GM23338 (cell line): Measurements from ENCODE around the gene SHB. TPM values are rescaled to one million over a fixed set of nuclear protein-coding genes. Genes with fewer than 3 reads are reported as not detected.
A peak's percentile ranks its signal among the peaks of the same experiment; 100 is the strongest.

ENCODE experiments used
- ATAC-seq: fragments of 200-7000 bp; cut with Tn5 transposase; 3 replicates; pipeline ENCODE4 v1.9.1; 2020
- DNase-seq: peaks from one replicate; pipeline ENCODE4 v3.0.0-alpha.2; 2015; ENCODE audit warnings: low spot score
- H2AFZ ChIP-seq: fragments of 200-600 bp; sonication (generic); 2 replicates; pipeline ENCODE4 v1.8.0; 2016; ENCODE audit warnings: antibody characterized with exemption, mild to moderate bottlenecking, moderate library complexity
- H3F3A ChIP-seq: fragments of 200-600 bp; sonication (generic); replicated peaks from 2 replicates; pipeline ENCODE4 v1.8.0; 2017; ENCODE audit warnings: antibody characterized with exemption, mixed run types, low read depth
- H3K27ac ChIP-seq: fragments of 200-600 bp; sonication (generic); 2 replicates; pipeline ENCODE4 v1.6.1; 2016; ENCODE audit warnings: low read depth
- H3K27me3 ChIP-seq: fragments of 200-600 bp; sonication (generic); 2 replicates; pipeline ENCODE4 v1.8.0; 2016; ENCODE audit warnings: mild to moderate bottlenecking, mixed run types, moderate library complexity; ENCODE audit not compliant: insufficient read depth
- H3K36me3 ChIP-seq: fragments of 200-600 bp; sonication (generic); 2 replicates; pipeline ENCODE4 v1.8.0; 2016; ENCODE audit warnings: mild to moderate bottlenecking; ENCODE audit not compliant: insufficient read depth
- H3K4me1 ChIP-seq: fragments of 200-600 bp; sonication (generic); 2 replicates; pipeline ENCODE4 v1.8.0; 2016; ENCODE audit warnings: mild to moderate bottlenecking, moderate library complexity; ENCODE audit not compliant: insufficient read depth
- H3K4me2 ChIP-seq: fragments of 200-600 bp; sonication (generic); 2 replicates; pipeline ENCODE4 v1.7.1; 2017; ENCODE audit warnings: mixed run types
- H3K4me3 ChIP-seq: fragments of 200-600 bp; sonication (generic); 2 replicates; pipeline ENCODE4 v1.6.1; 2016; ENCODE audit warnings: mixed run types
- H3K79me2 ChIP-seq: fragments of 200-600 bp; sonication (generic); replicated peaks from 2 replicates; pipeline ENCODE4 v1.8.0; 2017; ENCODE audit warnings: mild to moderate bottlenecking; ENCODE audit not compliant: insufficient read depth
- H3K9me2 ChIP-seq: fragments of 200-600 bp; sonication (generic); 2 replicates; pipeline ENCODE4 v1.8.0; 2017; ENCODE audit not compliant: insufficient read depth
- H4K20me1 ChIP-seq: fragments of 200-600 bp; sonication (generic); replicated peaks from 2 replicates; pipeline ENCODE4 v1.8.0; 2017; ENCODE audit warnings: mild to moderate bottlenecking; ENCODE audit not compliant: insufficient read depth
- H3K27ac Mint-ChIP-seq: 2 replicates; pipeline ENCODE4 v1.8.0; 2020; ENCODE audit warnings: inconsistent platforms, mild to moderate bottlenecking, moderate library complexity, mixed read lengths
- H3K27me3 Mint-ChIP-seq: 3 replicates; pipeline ENCODE4 v1.8.0; 2022; ENCODE audit warnings: low read depth, mild to moderate bottlenecking, moderate library complexity, mixed read lengths, inconsistent platforms; ENCODE audit not compliant: insufficient read depth, poor library complexity
- H3K36me3 Mint-ChIP-seq: 3 replicates; pipeline ENCODE4 v1.8.0; 2021; ENCODE audit warnings: low read depth, mild to moderate bottlenecking, inconsistent platforms, moderate library complexity, mixed read lengths
- H3K4me1 Mint-ChIP-seq: 3 replicates; pipeline ENCODE4 v1.8.0; 2020; ENCODE audit warnings: mild to moderate bottlenecking, inconsistent platforms, mixed read lengths
- H3K4me3 Mint-ChIP-seq: 3 replicates; pipeline ENCODE4 v1.8.0; 2021; ENCODE audit warnings: moderate library complexity, mild to moderate bottlenecking, inconsistent platforms, mixed read lengths
- H3K9me3 Mint-ChIP-seq: 3 replicates; pipeline ENCODE4 v1.8.0; 2020; ENCODE audit warnings: moderate library complexity, mild to moderate bottlenecking, inconsistent platforms, mixed read lengths
- CREB1 ChIP-seq: fragments of 250-450 bp; sonication (Bioruptor Pico); IDR thresholded peaks from 2 replicates; pipeline ENCODE4 v1.5.0; 2020; ENCODE audit warnings: low read depth, mild to moderate bottlenecking, moderate library complexity
- EZH2 ChIP-seq: fragments of 200-600 bp; sonication (generic); IDR thresholded peaks from one replicate; pipeline ENCODE4 v1.8.0; 2017; ENCODE audit warnings: antibody characterized with exemption, mild to moderate bottlenecking, low read depth; ENCODE audit not compliant: unreplicated experiment
- EZH2phosphoT487 ChIP-seq: fragments of 200-600 bp; sonication (generic); IDR thresholded peaks from one replicate; pipeline ENCODE4 v1.8.1; 2018; ENCODE audit warnings: antibody characterized with exemption; ENCODE audit not compliant: unreplicated experiment
- JUNB ChIP-seq: IDR thresholded peaks from one replicate; pipeline ENCODE4 v1.6.1; 2016; ENCODE audit warnings: antibody characterized with exemption; ENCODE audit not compliant: unreplicated experiment
- NANOG ChIP-seq: IDR thresholded peaks from 2 replicates; pipeline ENCODE4 v1.6.1; 2016; ENCODE audit warnings: antibody characterized with exemption, borderline replicate concordance
- POLR2AphosphoS5 ChIP-seq: IDR thresholded peaks from 2 replicates; pipeline ENCODE4 v1.6.1; 2016; ENCODE audit warnings: antibody characterized with exemption, low read depth
- STAT1 ChIP-seq: IDR thresholded peaks from one replicate; pipeline ENCODE4 v1.6.1; 2016; ENCODE audit warnings: antibody characterized with exemption; ENCODE audit not compliant: unreplicated experiment
- ZNF114 ChIP-seq: fragments of 250-450 bp; sonication (Bioruptor Pico); IDR thresholded peaks from 2 replicates; pipeline ENCODE4 v1.5.0; 2020; ENCODE audit warnings: mild to moderate bottlenecking, moderate library complexity
- ZNF331 ChIP-seq: fragments of 250-450 bp; sonication (Bioruptor Pico); IDR thresholded peaks from 2 replicates; pipeline ENCODE4 v1.5.0; 2020; ENCODE audit warnings: low read depth, mild to moderate bottlenecking, moderate library complexity
- polyA plus RNA-seq: library from polyadenylated mRNA; unstranded; fragments of >200 nt; fragmentation: Nextera tagmentation; extraction: Ambion mirVana; gene quantifications from 2 replicates; pipeline ENCODE4 v1.2.1, GENCODE V29; 2016
- total RNA-seq: library from RNA; depleted of rRNA; stranded (reverse); fragments of >200 nt; shearing (Covaris generic); gene quantifications from 2 replicates; pipeline ENCODE4 v1.2.3, GENCODE V29; 2014
- TF ChIP-seq, protein P1 (sequence below): IDR thresholded peaks from one replicate; pipeline ENCODE4 v1.6.1; 2018; ENCODE audit warnings: antibody characterized with exemption; ENCODE audit not compliant: unreplicated experiment
- TF ChIP-seq, protein P2 (sequence below): fragments of 250-450 bp; sonication (Bioruptor Pico); IDR thresholded peaks from 2 replicates; pipeline ENCODE4 v1.5.0; 2020; ENCODE audit warnings: mild to moderate bottlenecking, moderate library complexity
- TF ChIP-seq, protein P3 (sequence below): IDR thresholded peaks from 2 replicates; pipeline ENCODE4 v1.6.1; 2016; ENCODE audit warnings: antibody characterized with exemption
- TF ChIP-seq, protein P4 (sequence below), 2 experiments: fragments of 200-600 bp in 1 of 2; sonication (generic) in 1 of 2; conservative IDR thresholded peaks; 2 replicates each; pipeline versions ENCODE4 v1.5.1 to v1.6.1; 2016 to 2017; ENCODE audit warnings: antibody characterized with exemption in 2 of 2, low read depth in 2 of 2, mild to moderate bottlenecking in 2 of 2, moderate library complexity in 1 of 2

Gene SHB
- total and polyA plus RNA-seq, 2 experiments from 2014 or later: 1.5 to 14.0 TPM

GRCh38 chr9:38019731-38020130, 49.3 kb downstream of the SHB start:
- Mint-ChIP-seq H3K9me3 (no peaks in the 10 kb centered on the region; the same call in 2 of the 3 replicates), H3K4me3 (no peak overlapping the region), H3K4me1 (peaks cover 93% of the 10 kb centered on the region), H3K27ac (peak overlapping the region; percentile 97), H3K36me3 (peaks cover 13% of the 10 kb centered on the region), H3K27me3 (peaks cover 16% of the 10 kb centered on the region)
- no peak overlapping the region for H3K4me3 ChIP-seq
- H3K27me3 ChIP-seq: no peaks in the 10 kb centered on the region
- H3F3A ChIP-seq: peaks cover 6% of the 10 kb centered on the region; the same call in 1 of the 2 replicates
- no peak overlapping the region for H2AFZ ChIP-seq
- no peak overlapping the region for H3K27ac ChIP-seq
- H3K9me2 ChIP-seq: peaks cover 6% of the 10 kb centered on the region; the same call in 1 of the 2 replicates
- peaks cover 74% of the 10 kb centered on the region for H3K4me1 ChIP-seq
- H3K4me2 ChIP-seq: no peak overlapping the region
- H4K20me1 ChIP-seq: no peaks in the 10 kb centered on the region
- no peak for DNase-seq
- peaks cover 6% of the 10 kb centered on the region; the same call in 1 of the 2 replicates for H3K79me2 ChIP-seq
- ATAC-seq: no peak
- no peaks in the 10 kb centered on the region; the same call in 1 of the 2 replicates for H3K36me3 ChIP-seq
- TF ChIP-seq POLR2AphosphoS5: no peak
- TF ChIP-seq, protein P1, sequence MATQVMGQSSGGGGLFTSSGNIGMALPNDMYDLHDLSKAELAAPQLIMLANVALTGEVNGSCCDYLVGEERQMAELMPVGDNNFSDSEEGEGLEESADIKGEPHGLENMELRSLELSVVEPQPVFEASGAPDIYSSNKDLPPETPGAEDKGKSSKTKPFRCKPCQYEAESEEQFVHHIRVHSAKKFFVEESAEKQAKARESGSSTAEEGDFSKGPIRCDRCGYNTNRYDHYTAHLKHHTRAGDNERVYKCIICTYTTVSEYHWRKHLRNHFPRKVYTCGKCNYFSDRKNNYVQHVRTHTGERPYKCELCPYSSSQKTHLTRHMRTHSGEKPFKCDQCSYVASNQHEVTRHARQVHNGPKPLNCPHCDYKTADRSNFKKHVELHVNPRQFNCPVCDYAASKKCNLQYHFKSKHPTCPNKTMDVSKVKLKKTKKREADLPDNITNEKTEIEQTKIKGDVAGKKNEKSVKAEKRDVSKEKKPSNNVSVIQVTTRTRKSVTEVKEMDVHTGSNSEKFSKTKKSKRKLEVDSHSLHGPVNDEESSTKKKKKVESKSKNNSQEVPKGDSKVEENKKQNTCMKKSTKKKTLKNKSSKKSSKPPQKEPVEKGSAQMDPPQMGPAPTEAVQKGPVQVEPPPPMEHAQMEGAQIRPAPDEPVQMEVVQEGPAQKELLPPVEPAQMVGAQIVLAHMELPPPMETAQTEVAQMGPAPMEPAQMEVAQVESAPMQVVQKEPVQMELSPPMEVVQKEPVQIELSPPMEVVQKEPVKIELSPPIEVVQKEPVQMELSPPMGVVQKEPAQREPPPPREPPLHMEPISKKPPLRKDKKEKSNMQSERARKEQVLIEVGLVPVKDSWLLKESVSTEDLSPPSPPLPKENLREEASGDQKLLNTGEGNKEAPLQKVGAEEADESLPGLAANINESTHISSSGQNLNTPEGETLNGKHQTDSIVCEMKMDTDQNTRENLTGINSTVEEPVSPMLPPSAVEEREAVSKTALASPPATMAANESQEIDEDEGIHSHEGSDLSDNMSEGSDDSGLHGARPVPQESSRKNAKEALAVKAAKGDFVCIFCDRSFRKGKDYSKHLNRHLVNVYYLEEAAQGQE: no peak
- TF ChIP-seq STAT1: no peak
- TF ChIP-seq EZH2phosphoT487: no peak
- TF ChIP-seq, protein P2, sequence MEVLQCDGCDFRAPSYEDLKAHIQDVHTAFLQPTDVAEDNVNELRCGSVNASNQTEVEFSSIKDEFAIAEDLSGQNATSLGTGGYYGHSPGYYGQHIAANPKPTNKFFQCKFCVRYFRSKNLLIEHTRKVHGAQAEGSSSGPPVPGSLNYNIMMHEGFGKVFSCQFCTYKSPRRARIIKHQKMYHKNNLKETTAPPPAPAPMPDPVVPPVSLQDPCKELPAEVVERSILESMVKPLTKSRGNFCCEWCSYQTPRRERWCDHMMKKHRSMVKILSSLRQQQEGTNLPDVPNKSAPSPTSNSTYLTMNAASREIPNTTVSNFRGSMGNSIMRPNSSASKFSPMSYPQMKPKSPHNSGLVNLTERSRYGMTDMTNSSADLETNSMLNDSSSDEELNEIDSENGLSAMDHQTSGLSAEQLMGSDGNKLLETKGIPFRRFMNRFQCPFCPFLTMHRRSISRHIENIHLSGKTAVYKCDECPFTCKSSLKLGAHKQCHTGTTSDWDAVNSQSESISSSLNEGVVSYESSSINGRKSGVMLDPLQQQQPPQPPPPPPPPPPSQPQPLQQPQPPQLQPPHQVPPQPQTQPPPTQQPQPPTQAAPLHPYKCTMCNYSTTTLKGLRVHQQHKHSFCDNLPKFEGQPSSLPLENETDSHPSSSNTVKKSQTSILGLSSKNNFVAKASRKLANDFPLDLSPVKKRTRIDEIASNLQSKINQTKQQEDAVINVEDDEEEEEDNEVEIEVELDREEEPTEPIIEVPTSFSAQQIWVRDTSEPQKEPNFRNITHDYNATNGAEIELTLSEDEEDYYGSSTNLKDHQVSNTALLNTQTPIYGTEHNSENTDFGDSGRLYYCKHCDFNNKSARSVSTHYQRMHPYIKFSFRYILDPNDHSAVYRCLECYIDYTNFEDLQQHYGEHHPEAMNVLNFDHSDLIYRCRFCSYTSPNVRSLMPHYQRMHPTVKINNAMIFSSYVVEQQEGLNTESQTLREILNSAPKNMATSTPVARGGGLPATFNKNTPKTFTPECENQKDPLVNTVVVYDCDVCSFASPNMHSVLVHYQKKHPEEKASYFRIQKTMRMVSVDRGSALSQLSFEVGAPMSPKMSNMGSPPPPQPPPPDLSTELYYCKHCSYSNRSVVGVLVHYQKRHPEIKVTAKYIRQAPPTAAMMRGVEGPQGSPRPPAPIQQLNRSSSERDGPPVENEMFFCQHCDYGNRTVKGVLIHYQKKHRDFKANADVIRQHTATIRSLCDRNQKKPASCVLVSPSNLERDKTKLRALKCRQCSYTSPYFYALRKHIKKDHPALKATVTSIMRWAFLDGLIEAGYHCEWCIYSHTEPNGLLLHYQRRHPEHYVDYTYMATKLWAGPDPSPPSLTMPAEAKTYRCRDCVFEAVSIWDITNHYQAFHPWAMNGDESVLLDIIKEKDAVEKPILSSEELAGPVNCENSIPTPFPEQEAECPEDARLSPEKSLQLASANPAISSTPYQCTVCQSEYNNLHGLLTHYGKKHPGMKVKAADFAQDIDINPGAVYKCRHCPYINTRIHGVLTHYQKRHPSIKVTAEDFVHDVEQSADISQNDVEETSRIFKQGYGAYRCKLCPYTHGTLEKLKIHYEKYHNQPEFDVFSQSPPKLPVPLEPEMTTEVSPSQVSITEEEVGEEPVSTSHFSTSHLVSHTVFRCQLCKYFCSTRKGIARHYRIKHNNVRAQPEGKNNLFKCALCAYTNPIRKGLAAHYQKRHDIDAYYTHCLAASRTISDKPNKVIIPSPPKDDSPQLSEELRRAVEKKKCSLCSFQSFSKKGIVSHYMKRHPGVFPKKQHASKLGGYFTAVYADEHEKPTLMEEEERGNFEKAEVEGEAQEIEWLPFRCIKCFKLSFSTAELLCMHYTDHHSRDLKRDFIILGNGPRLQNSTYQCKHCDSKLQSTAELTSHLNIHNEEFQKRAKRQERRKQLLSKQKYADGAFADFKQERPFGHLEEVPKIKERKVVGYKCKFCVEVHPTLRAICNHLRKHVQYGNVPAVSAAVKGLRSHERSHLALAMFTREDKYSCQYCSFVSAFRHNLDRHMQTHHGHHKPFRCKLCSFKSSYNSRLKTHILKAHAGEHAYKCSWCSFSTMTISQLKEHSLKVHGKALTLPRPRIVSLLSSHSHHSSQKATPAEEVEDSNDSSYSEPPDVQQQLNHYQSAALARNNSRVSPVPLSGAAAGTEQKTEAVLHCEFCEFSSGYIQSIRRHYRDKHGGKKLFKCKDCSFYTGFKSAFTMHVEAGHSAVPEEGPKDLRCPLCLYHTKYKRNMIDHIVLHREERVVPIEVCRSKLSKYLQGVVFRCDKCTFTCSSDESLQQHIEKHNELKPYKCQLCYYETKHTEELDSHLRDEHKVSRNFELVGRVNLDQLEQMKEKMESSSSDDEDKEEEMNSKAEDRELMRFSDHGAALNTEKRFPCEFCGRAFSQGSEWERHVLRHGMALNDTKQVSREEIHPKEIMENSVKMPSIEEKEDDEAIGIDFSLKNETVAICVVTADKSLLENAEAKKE: no peak
- no peak for TF ChIP-seq ZNF114 (CRISPR knock-in tag)
- no peak for TF ChIP-seq JUNB
- TF ChIP-seq, protein P3, sequence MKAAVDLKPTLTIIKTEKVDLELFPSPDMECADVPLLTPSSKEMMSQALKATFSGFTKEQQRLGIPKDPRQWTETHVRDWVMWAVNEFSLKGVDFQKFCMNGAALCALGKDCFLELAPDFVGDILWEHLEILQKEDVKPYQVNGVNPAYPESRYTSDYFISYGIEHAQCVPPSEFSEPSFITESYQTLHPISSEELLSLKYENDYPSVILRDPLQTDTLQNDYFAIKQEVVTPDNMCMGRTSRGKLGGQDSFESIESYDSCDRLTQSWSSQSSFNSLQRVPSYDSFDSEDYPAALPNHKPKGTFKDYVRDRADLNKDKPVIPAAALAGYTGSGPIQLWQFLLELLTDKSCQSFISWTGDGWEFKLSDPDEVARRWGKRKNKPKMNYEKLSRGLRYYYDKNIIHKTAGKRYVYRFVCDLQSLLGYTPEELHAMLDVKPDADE: no peak
- no peak for TF ChIP-seq NANOG
- TF ChIP-seq, protein P4, sequence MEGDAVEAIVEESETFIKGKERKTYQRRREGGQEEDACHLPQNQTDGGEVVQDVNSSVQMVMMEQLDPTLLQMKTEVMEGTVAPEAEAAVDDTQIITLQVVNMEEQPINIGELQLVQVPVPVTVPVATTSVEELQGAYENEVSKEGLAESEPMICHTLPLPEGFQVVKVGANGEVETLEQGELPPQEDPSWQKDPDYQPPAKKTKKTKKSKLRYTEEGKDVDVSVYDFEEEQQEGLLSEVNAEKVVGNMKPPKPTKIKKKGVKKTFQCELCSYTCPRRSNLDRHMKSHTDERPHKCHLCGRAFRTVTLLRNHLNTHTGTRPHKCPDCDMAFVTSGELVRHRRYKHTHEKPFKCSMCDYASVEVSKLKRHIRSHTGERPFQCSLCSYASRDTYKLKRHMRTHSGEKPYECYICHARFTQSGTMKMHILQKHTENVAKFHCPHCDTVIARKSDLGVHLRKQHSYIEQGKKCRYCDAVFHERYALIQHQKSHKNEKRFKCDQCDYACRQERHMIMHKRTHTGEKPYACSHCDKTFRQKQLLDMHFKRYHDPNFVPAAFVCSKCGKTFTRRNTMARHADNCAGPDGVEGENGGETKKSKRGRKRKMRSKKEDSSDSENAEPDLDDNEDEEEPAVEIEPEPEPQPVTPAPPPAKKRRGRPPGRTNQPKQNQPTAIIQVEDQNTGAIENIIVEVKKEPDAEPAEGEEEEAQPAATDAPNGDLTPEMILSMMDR (conservative IDR thresholded peaks at IDR 0.05; ENCODE audit: low read depth in 2 of 2): no peak
- no peak for TF ChIP-seq ZNF331 (CRISPR knock-in tag)
- no peak for TF ChIP-seq EZH2
- TF ChIP-seq CREB1 (CRISPR knock-in tag): no peak
